HuH-7.5 (cell line): ENCODE measurements around the gene SSTR3.
"Not testable (repeated sequence)": the region's sequence is repeated elsewhere in the genome, so short reads cannot be mapped to it uniquely, and the experiment has no call there.

Source experiments
- DNase-seq: peaks from one replicate; pipeline ENCODE4 v3.0.0; 2011; ENCODE audit warnings: low spot score

The SSTR3 gene

DNA sequence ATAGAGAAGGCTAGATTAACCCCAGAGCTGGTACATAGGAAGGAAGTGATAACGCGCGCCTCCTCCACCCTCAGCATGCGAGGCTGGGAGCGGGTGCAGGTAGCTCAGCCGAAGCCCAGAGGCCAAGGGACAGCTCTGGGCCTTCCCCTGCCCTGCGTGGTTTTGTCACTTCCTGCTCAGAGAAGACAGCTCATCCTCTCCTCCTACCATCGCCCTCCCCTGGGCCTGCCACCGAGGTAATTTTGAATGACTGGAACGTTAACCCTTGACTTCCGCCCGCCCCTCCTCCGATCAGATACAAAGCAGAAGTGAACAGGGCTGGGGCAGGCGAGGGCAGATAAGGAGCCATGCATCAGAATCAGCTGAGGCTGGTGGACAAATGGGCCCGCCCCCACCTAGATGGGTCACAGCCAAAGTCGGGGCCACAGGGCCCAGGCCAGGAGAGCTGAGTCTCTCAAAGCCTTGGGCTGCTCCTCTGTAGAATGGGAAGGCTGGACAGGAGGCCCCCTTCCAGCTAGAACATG, 30.2 kb upstream of the SSTR3 start:
- DNase-seq = no peak

DNA sequence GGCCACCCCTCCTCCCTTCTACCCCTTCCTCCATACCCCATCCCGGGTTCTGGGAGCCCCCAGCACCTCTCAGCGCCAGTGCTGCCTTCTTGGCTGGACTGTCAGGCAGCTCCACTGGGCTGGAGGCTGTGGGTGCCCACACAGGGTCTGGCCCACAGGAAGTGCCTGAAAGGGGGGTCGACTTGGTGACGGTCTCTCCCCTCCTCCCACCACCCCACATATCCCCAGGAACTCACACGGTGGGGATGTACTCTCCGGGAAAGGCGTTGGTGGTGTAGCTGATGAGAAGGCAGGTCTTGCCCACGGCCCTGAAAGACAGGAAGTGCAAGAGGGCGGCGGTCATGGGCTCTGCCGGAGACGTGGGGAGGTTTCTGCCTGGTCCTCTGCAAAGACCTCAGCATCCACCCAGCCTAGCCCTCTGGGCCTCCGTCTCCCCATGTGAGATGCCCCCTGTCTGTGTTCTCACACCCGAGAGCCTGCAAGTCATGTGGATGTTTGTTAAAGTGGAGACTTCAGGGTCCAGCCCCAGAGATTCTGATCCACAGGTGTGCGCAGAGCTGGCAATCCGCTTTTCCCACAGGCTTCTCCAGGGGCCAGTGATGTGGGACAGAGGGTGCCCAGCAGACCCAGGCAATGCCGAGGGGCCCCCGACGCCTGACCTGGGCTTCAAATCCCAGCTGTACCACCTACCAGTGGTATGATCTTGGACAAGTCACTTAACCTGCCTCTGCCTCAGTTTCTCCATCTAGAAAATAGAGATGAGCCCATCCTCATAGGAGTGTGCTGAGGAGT, 29.3 kb upstream of the SSTR3 start:
- no peak for DNase-seq

- DNase-seq = no peak
These were observed 28.7 kb upstream of the SSTR3 start for GRCh38 chr22:37240941-37241320.

- DNase-seq = no peak
These were observed 28.1 kb upstream of the SSTR3 start for GRCh38 chr22:37240240-37240940.

- DNase-seq = no peak
These were observed 27.3 kb upstream of the SSTR3 start for GRCh38 chr22:37239336-37240239.

GRCh38 chr22:37237371-37238268, 25.3 kb upstream of the SSTR3 start:
- no peak for DNase-seq

GRCh38 chr22:37235897-37236607, 23.8 kb upstream of the SSTR3 start:
- DNase-seq = no peak

DNA sequence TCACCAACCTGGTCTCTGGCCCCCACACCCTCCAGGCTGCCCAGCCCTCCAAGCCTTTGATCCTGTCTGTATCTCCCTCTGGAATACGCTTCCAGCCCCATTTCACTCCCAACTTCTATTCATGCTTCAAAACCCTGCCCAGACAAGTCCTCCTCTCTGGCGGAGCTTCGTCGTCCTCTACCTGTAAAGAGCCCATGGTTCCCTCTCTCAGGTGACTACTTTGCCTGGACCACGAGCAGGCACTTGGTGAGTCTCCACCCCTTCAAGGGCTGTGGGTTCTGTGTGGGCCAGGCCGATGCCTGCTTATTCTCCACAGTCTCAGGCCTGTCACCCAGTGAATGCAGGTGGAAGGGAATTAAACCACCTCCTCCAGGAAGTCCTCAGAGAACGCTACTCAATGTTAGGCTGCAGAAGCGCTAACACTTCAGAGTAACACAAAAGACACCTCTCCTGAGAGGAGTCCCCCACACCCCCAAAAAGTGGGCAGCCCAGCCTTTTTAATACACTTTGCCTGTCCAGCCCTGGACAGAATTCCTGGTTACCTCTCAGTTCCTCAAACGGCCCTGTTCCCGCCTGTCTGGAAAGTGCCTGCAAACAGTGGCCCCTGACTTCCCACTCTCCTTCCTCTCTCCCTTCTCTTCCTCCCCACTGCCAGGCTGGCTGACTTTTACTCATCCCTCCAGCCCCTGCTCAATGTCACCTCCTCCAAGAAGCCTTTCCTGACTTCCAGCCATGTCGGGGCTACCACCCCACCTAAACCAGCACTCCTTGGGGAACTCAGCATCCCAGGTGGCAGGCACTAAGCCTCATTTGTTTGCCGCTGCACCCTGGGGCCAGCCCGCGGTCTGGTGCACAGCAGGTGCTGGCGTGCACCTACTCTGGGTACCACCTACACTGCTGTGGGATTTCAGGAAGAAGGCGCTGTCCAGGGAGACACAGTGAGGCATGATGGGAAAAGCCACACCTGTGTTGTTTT, 22.7 kb upstream of the SSTR3 start:
- DNase-seq = no peak

GRCh38 chr22:37233751-37234631, 21.7 kb upstream of the SSTR3 start:
- no peak for DNase-seq

GRCh38 chr22:37233371-37233750, 21.1 kb upstream of the SSTR3 start:
- DNase-seq = not testable (repeated sequence)

GRCh38 chr22:37232140-37232998, 20.1 kb upstream of the SSTR3 start:
- peak; percentile 4 for DNase-seq

GRCh38 chr22:37231406-37232139, 19.3 kb upstream of the SSTR3 start:
- no peak for DNase-seq

DNA sequence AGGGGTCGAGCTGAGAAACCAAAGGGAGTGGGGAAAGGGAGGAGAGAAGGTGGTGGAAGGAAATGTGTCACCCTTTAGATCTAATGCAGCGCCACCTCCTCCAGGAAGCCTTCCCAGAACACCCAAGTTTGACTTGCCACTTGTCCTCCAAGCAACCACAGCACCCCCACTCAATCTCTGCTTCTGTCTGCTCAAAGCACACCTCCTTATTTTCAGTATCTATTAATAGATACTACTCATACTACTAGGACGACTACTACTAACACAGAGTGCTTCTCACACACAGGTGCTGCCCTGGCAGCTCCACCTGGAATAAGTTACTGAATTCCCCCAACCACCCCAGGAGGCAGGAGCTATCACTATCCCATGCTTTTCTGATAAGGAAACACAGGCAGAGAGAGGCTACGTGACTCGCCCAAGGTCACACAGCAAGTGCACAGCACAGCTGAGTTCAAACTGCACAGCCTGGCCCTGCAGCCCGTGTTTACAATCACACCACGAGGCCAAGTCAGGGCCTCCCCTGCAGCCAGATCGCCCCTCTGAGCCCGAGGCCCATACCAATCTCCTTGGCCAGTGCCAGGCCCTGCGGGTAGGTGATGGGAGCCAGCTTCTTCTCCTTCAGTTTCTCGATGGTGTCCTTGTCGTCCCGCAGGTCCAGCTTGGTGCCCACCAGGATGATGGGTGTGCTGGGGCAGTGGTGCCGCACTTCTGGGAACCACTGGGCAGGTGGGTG, 18.6 kb upstream of the SSTR3 start:
- DNase-seq = no peak

GRCh38 chr22:37229805-37230672, 17.8 kb upstream of the SSTR3 start:
- DNase-seq = no peak
